ENCODE measurements around the gene NCOA5. TPM values are rescaled to one million over a fixed set of nuclear protein-coding genes. Genes with fewer than 3 reads are reported as not detected.

Gene NCOA5
- total RNA-seq, 1 experiment from 2014 or later, result 52.5 TPM

- no peak for DNase-seq
- Histone ChIP-seq H3K27me3 (replicated peaks; ENCODE audit: control insufficient read depth, insufficient read depth, low read length) (no peaks in the 10 kb centered on the region), H3K9me3 (no peaks in the 10 kb centered on the region), H3K4me1 (peaks cover 4% of the 10 kb centered on the region), H3K36me3 (ENCODE audit: control insufficient read depth, insufficient read depth, low read length) (no peaks in the 10 kb centered on the region), H3K4me3 (ENCODE audit: low read depth, low read length) (no peak overlapping the region)
- BruUV-seq (replicated peaks), result no TSS peak
- intact Hi-C loops (cut with micrococcal nuclease; ENCODE audit: unreplicated experiment), result loop anchor here (10.0 kb wide), 1 partner anchor 336 kb away; no protein-coding TSS in a partner anchor
- H3K36me3 Mint-ChIP-seq (ENCODE audit: insufficient read depth, unreplicated experiment), result no peaks in the 10 kb centered on the region
- no peak overlapping the region for H3K27ac Mint-ChIP-seq (ENCODE audit: unreplicated experiment)
- peaks cover 6% of the 10 kb centered on the region for H3K4me1 Mint-ChIP-seq (ENCODE audit: low read depth, unreplicated experiment)
- peaks cover 20% of the 10 kb centered on the region for H3K27me3 Mint-ChIP-seq (ENCODE audit: insufficient read depth, unreplicated experiment)
- H3K9me3 Mint-ChIP-seq (ENCODE audit: unreplicated experiment), result no peaks in the 10 kb centered on the region
- POLR2A ChIA-PET, result no interaction called here
- H3K4me3 Mint-ChIP-seq (ENCODE audit: unreplicated experiment), result no peak overlapping the region
- CTCF ChIA-PET, result no interaction called here
- TF ChIP-seq CTCF (IDR thresholded peaks at IDR 0.05; ENCODE audit: insufficient read depth in 1 of 2, low read depth in 1 of 2, low read length in 1 of 2, severe bottlenecking in 1 of 2, unreplicated experiment in 1 of 2), result no peak
Measured at GRCh38 chr20:46018611-46019010, 71.2 kb downstream of the NCOA5 start.

- Mint-ChIP-seq H3K9me3 (ENCODE audit: unreplicated experiment) (no peaks in the 10 kb centered on the region), H3K36me3 (ENCODE audit: insufficient read depth, unreplicated experiment) (no peaks in the 10 kb centered on the region), H3K4me1 (ENCODE audit: low read depth, unreplicated experiment) (peaks cover 6% of the 10 kb centered on the region), H3K4me3 (ENCODE audit: unreplicated experiment) (no peak overlapping the region), H3K27me3 (ENCODE audit: insufficient read depth, unreplicated experiment) (peaks cover 16% of the 10 kb centered on the region), H3K27ac (ENCODE audit: unreplicated experiment) (no peak overlapping the region)
- POLR2A ChIA-PET, result no interaction called here
- no peaks in the 10 kb centered on the region for H3K9me3 ChIP-seq
- no peak for TF ChIP-seq CTCF (IDR thresholded peaks at IDR 0.05; ENCODE audit: insufficient read depth in 1 of 2, low read depth in 1 of 2, low read length in 1 of 2, severe bottlenecking in 1 of 2, unreplicated experiment in 1 of 2)
- H3K27me3 ChIP-seq (replicated peaks; ENCODE audit: control insufficient read depth, insufficient read depth, low read length), result no peaks in the 10 kb centered on the region
- no peaks in the 10 kb centered on the region for H3K36me3 ChIP-seq (ENCODE audit: control insufficient read depth, insufficient read depth, low read length)
- H3K4me1 ChIP-seq, result peaks cover 8% of the 10 kb centered on the region
- intact Hi-C loops (cut with micrococcal nuclease; ENCODE audit: unreplicated experiment), result loop anchor here (10.0 kb wide), 1 partner anchor 337 kb away; no protein-coding TSS in a partner anchor
- no TSS peak for BruUV-seq (replicated peaks)
- H3K4me3 ChIP-seq (ENCODE audit: low read depth, low read length), result no peak overlapping the region
- DNase-seq, result no peak
- CTCF ChIA-PET, result interaction anchor here (1.3 kb wide), 1 partner anchor 31 kb away, joined by 4 read pairs; no protein-coding TSS in a partner anchor
Measured at GRCh38 chr20:46018112-46018511, 71.7 kb downstream of the NCOA5 start.

GRCh38 chr20:46017272-46017671 is 72.5 kb downstream of the NCOA5 start:
- CTCF ChIA-PET, result interaction anchor here (1.3 kb wide), 1 partner anchor 30 kb away, joined by 4 read pairs; no protein-coding TSS in a partner anchor
- Mint-ChIP-seq H3K27ac (ENCODE audit: unreplicated experiment) (no peak overlapping the region), H3K9me3 (ENCODE audit: unreplicated experiment) (no peaks in the 10 kb centered on the region)

More at GRCh38 chr20:46017272-46017671, 72.5 kb downstream of the NCOA5 start:
- Histone ChIP-seq H3K27me3 (replicated peaks; ENCODE audit: control insufficient read depth, insufficient read depth, low read length) (no peaks in the 10 kb centered on the region), H3K4me3 (ENCODE audit: low read depth, low read length) (no peak overlapping the region), H3K4me1 (peaks cover 8% of the 10 kb centered on the region), H3K36me3 (ENCODE audit: control insufficient read depth, insufficient read depth, low read length) (no peaks in the 10 kb centered on the region), H3K9me3 (no peaks in the 10 kb centered on the region)
- no TSS peak for BruUV-seq (replicated peaks)
- peaks cover 6% of the 10 kb centered on the region for H3K4me1 Mint-ChIP-seq (ENCODE audit: low read depth, unreplicated experiment)
- POLR2A ChIA-PET, result no interaction called here
- intact Hi-C loops (cut with micrococcal nuclease; ENCODE audit: unreplicated experiment), result loop anchor here (10.0 kb wide), 1 partner anchor 338 kb away; no protein-coding TSS in a partner anchor
- no peak overlapping the region for H3K4me3 Mint-ChIP-seq (ENCODE audit: unreplicated experiment)
- peaks cover 20% of the 10 kb centered on the region for H3K27me3 Mint-ChIP-seq (ENCODE audit: insufficient read depth, unreplicated experiment)
- no peak for DNase-seq
- no peaks in the 10 kb centered on the region for H3K36me3 Mint-ChIP-seq (ENCODE audit: insufficient read depth, unreplicated experiment)
- no peak for TF ChIP-seq CTCF (IDR thresholded peaks at IDR 0.05; ENCODE audit: insufficient read depth in 1 of 2, low read depth in 1 of 2, low read length in 1 of 2, severe bottlenecking in 1 of 2, unreplicated experiment in 1 of 2)

Data from Caco-2 (cell line).